HG03103 (cell line): ENCODE data around the gene CENPM.

ENCODE experiments used
- ATAC-seq: cut with Tn5 transposase; IDR thresholded peaks from one replicate; pipeline ENCODE4 v1.9.1; 2021; ENCODE audit warnings: low read depth; ENCODE audit not compliant: unreplicated experiment

Gene CENPM

GRCh38 chr22:41946629-41947423, at the start of gene CENPM:
Gene CENPM (minus strand): TSS chr22:41947152. CDS start chr22:41947076, 76 bp downstream.
- peak; percentile 72 for ATAC-seq

GRCh38 chr22:41995211-41995610, 48.3 kb upstream of the CENPM start:
- ATAC-seq = no peak

GRCh38 chr22:41992496-41992895, 45.5 kb upstream of the CENPM start:
- ATAC-seq = no peak

- no peak for ATAC-seq
These were observed 44.2 kb upstream of the CENPM start for GRCh38 chr22:41991111-41991510.

GRCh38 chr22:41989246-41989645, 42.3 kb upstream of the CENPM start:
- no peak for ATAC-seq

- no peak for ATAC-seq
These were observed 40.3 kb upstream of the CENPM start for GRCh38 chr22:41987276-41987675.

- no peak for ATAC-seq
These were observed 36.8 kb upstream of the CENPM start for GRCh38 chr22:41983513-41984405.

- no peak for ATAC-seq
These were observed 35.9 kb upstream of the CENPM start for GRCh38 chr22:41982865-41983264.

GRCh38 chr22:41979423-41980250, 32.7 kb upstream of the CENPM start:
- no peak for ATAC-seq

- ATAC-seq = no peak
These were observed 31.8 kb upstream of the CENPM start for GRCh38 chr22:41978732-41979131.

- ATAC-seq = no peak
These were observed 30.1 kb upstream of the CENPM start for GRCh38 chr22:41976961-41977566.

- ATAC-seq = no peak
These were observed 29.3 kb upstream of the CENPM start for GRCh38 chr22:41976070-41976901.

GRCh38 chr22:41975299-41976069, 28.5 kb upstream of the CENPM start:
- ATAC-seq = no peak

- no peak for ATAC-seq
These were observed 27.8 kb upstream of the CENPM start for GRCh38 chr22:41974691-41975290.

GRCh38 chr22:41971431-41971830, 24.5 kb upstream of the CENPM start:
- no peak for ATAC-seq

GRCh38 chr22:41970601-41971000, 23.6 kb upstream of the CENPM start:
- no peak for ATAC-seq

- no peak for ATAC-seq
These were observed 22.2 kb upstream of the CENPM start, which contains the start of gene SEPTIN3 for GRCh38 chr22:41969110-41969646. Gene SEPTIN3 (plus strand): TSS chr22:41969443. CDS start chr22:41971493, 2,050 bp downstream.

GRCh38 chr22:41968601-41969000, 21.6 kb upstream of the CENPM start:
- ATAC-seq = no peak
